ENCODE results near the gene WFDC1. TPM values are rescaled to one million over a fixed set of nuclear protein-coding genes. Genes with fewer than 3 reads are reported as not detected.

The WFDC1 gene
- total RNA-seq, 2 donors from 2014 or later, result not detected

DNA sequence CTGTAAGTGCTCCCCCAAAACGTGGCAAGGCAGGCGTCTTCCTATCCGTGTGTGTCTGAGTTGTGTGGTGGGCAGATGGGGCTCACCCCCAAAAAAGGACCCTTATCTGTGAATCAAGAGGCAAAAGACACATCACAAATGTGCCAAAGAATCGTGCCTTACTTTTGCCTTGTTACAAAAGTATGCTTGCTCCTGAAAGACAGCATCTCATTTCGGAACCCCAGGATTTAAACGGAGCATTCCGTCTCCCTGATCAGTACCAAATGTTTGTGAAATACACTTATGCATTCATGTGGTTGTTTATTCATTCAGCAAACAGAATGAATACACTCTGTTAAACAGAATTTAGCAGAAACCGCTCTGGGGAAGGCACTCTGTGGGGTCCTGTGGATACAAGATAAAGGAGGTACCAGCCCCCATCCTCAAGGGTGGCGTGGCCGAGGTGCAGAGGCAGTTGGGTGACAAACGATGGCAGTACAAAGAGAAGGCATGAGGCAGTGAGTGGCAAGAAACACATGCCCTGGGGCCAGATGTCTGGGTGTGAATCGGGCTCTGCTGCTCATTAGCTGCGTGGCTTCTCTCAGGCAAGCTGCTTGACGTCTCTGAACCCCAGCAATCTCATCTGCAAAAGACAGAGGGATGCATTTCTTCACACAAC is 654 bp downstream of the WFDC1 start:
- H3K9me3 ChIP-seq (ENCODE audit: control insufficient read depth, low read length, poor library complexity, severe bottlenecking), result no peaks in the 10 kb centered on the region
- Mint-ChIP-seq H3K27ac (no peak overlapping the region), H3K36me3 (ENCODE audit: low read depth) (no peaks in the 10 kb centered on the region), H3K27me3 (peaks cover 81% of the 10 kb centered on the region), H3K4me1 (peaks cover 15% of the 10 kb centered on the region), H3K4me3 (no peak overlapping the region)
- ATAC-seq (no peak), DNase-seq (no peak)

DNA sequence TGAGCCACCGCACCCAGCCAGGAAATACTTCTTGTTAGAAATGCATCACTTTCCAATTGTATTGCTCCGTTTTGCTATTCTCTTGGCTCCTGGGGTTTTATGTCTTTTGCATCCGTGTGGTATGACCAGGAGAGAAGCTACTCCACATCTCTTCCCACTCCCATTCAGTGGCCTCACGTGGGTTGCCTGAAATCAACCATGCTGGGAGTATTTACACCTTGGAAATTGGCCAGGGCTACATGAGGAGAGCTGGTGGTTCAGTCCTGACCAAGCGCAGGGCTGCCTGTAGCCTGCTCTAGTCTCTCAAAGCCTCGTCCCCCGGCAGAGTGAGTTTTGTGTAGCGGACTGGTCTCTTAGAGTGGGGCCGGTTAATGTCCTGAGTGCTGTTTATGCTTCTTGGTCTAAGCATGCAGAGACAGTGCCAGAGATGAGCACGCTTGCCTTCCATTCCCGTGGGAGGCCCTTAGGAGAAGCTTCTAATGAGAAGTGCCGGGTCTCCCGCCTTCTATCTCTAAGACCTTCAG is 3.8 kb downstream of the WFDC1 start:
- Mint-ChIP-seq H3K27ac (no peak overlapping the region), H3K27me3 (peaks cover 76% of the 10 kb centered on the region), H3K36me3 (ENCODE audit: low read depth) (no peaks in the 10 kb centered on the region), H3K4me3 (no peak overlapping the region), H3K4me1 (peaks cover 11% of the 10 kb centered on the region)
- no peak for DNase-seq
- ATAC-seq, result no peak
- H3K9me3 ChIP-seq (ENCODE audit: control insufficient read depth, low read length, poor library complexity, severe bottlenecking), result no peaks in the 10 kb centered on the region

DNA sequence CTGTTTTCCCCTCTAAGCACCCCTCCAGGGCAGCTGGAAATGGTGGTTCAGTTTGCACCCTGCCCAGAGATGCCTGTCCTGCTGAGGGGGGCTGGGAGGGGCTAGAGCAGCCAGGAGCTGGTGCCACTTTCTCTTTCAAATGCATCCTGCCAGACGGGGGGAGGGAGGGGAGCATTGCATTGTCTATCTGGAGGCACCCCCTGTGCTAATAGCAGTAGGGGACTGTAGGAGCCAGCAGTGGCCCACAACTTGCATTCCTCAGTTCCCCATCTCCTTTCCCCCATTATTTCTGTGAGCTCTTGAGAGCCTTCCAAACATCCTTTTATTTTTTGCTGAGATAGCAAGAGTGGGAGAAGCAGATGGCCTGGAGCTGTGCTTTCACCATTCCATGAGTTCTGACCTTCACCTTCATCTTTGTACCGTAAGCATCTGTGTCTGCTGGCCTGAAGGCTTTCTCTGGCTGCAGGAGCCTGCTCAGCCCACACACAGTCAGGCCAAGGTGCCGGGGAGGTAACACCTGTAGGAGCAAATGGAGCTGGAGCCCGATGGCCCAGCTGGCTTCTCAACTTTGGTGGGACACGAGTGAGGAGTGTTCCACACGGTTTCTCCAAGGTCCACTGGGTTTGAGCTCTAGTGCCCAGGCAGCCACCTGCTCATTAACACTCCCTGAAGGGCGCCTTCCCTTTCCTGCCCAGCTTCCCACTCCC is 5.2 kb downstream of the WFDC1 start:
- H3K4me1 Mint-ChIP-seq, result peaks cover 5% of the 10 kb centered on the region

DNA sequence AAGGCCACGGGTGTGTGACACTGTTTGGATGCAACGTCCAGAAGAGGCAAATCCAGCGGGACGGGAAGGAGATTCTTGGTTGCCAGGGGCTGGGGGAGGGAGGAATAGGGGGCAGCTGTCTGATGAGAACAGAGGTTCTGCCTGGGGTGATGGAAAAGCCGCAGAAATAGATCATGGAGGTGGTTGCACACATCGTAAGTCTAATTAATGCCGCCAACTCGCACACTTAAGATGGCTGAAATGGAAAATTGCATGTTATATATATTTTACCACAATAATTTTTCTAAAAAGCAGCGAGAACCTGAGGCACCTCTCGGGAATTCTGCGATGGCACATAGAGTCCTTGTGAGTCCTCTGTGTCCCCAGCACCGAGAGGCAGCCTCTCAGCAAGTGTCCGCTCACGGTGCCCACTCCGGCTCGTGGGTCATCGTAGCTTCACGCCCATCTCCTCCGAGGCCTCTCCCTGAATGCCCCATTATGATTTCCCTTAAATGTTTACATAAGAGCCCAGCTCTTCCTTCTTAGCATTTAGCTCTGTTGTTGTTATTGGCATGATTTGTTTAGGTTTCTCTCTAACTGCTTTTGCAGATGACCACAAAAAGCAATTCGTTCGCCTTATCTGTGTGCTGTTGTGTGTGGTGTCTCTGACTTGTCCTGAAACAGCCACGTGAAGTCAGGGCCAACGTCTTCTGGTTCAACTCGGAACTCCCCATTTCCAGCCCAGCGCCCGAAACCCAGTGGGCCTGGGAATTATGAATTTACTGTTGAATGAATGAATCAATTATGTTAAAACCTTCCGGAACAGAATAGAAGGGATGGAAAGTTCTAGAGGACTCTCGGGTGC is 7.7 kb downstream of the WFDC1 start:
- ATAC-seq (no peak), DNase-seq (no peak)
- Mint-ChIP-seq H3K4me3 (no peak overlapping the region), H3K27me3 (peaks cover 66% of the 10 kb centered on the region), H3K36me3 (ENCODE audit: low read depth) (no peaks in the 10 kb centered on the region), H3K4me1 (no peaks in the 10 kb centered on the region), H3K27ac (no peak overlapping the region)
- H3K9me3 ChIP-seq (ENCODE audit: control insufficient read depth, low read length, poor library complexity, severe bottlenecking), result no peaks in the 10 kb centered on the region

More for the DNA sequence above, 5.2 kb downstream of the WFDC1 start:
- H3K27me3 Mint-ChIP-seq, result peaks cover 74% of the 10 kb centered on the region
- H3K27ac Mint-ChIP-seq, result no peak overlapping the region
- H3K36me3 Mint-ChIP-seq (ENCODE audit: low read depth), result no peaks in the 10 kb centered on the region
- no peak overlapping the region for H3K4me3 Mint-ChIP-seq
- H3K9me3 ChIP-seq (ENCODE audit: control insufficient read depth, low read length, poor library complexity, severe bottlenecking), result no peaks in the 10 kb centered on the region
- ATAC-seq (no peak), DNase-seq (no peak)

DNA sequence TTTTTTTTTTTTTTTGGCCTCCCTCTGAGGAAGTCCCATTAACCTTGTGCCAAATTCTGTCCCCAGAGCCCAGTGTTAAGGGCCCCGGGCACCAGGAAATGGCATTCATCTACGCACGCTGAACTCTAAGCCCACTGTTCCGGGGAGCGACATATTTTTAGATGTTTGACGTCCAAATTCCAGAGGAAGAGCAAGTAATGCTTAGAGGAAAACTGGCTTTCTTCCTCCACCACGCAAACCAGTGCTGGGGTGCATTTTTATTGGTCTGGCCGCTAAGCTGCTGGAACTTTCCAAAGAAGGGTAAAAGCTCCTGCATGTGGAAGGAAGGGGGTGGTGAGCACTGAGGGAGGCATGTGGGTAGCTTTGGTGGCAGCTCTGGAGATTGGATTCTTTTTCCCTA is 8.3 kb downstream of the WFDC1 start:
- H3K9me3 ChIP-seq (ENCODE audit: control insufficient read depth, low read length, poor library complexity, severe bottlenecking), result no peaks in the 10 kb centered on the region
- Mint-ChIP-seq H3K4me1 (no peaks in the 10 kb centered on the region), H3K36me3 (ENCODE audit: low read depth) (no peaks in the 10 kb centered on the region), H3K27me3 (peaks cover 70% of the 10 kb centered on the region), H3K27ac (no peak overlapping the region), H3K4me3 (no peak overlapping the region)
- ATAC-seq, result no peak
- no peak for DNase-seq

DNA sequence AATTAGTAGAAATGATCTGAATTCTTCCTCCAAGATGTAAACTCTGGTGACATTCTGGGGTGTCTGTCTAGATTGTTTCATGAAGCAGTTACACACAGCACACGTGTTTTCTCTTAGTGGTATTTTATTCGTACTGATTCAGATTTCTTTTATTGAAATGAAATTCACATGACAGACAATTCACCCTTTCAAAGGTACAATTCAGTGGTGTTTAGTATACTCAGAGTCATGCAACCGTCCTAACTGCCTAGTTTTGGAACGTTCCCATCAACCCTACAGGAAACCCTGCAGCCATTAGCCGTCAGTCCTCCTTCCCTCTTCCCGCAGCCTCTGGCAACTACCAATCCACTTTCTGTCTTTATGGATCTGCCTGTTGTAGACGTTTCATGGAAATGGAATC is 8.8 kb downstream of the WFDC1 start:
- Mint-ChIP-seq H3K36me3 (ENCODE audit: low read depth) (no peaks in the 10 kb centered on the region), H3K4me3 (no peak overlapping the region), H3K27ac (no peak overlapping the region), H3K27me3 (peaks cover 69% of the 10 kb centered on the region), H3K4me1 (no peaks in the 10 kb centered on the region)
- H3K9me3 ChIP-seq (ENCODE audit: control insufficient read depth, low read length, poor library complexity, severe bottlenecking), result no peaks in the 10 kb centered on the region
- no peak for DNase-seq
- ATAC-seq, result no peak

DNA sequence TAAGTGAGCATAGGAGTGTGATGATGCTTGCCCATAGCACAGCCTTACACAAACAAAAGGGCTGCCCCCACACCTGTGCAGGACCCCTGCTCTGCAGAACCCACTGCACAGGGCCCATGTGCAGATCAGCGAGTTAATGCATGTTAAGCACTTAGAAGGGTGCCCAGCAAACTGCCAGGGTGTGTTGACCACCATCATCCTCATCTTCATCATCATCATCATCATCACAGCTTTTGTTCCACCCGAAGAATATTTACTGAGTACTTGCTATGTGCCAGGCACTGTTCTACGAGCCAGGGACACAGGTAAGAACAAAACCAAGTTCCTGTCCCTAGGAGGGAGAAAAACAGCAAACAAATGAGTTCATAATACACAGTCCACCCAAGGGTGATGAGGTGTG is 11.9 kb downstream of the WFDC1 start:
- DNase-seq (no peak), ATAC-seq (no peak)
- H3K9me3 ChIP-seq (ENCODE audit: control insufficient read depth, low read length, poor library complexity, severe bottlenecking), result no peaks in the 10 kb centered on the region
- Mint-ChIP-seq H3K27me3 (peaks cover 65% of the 10 kb centered on the region), H3K27ac (no peak overlapping the region), H3K4me3 (no peak overlapping the region), H3K36me3 (ENCODE audit: low read depth) (no peaks in the 10 kb centered on the region), H3K4me1 (no peaks in the 10 kb centered on the region)

DNA sequence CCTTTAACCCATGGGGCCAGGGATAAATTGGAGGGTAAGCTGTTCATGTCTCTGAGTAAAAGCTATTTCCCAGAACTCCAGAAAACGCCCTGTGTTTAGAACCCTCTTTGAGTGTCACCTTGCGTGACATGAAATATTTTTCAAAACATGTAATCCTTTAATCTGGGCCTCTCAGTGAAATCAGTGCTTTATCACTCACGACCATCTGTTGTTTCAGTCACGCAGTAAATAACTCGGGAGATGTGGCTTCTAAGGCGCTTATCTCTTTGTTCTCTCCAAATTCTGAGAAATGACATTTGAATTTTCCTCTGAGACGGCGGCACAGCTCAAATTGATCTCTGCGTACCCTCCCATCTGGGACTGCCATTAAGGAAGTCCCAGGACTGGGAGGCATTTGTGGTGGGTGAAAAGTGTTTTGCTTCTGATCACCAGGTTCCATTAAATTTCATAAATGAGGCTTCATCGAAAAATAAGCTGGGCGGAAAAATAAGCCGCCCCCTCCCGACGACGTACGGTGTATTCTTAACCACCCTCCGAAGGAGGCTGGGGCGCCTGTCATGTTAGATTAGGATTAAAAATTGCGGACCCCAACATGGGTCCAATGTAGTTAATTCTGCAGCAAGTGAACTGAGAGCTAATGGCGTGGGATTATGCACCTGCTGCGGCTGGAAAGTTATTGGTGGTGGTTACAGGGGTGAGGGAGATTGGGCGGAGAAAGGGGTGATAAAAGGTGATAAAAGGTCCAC is 12.7 kb downstream of the WFDC1 start:
- Mint-ChIP-seq H3K4me1 (no peaks in the 10 kb centered on the region), H3K36me3 (ENCODE audit: low read depth) (peaks cover 2% of the 10 kb centered on the region), H3K4me3 (no peak overlapping the region), H3K27ac (no peak overlapping the region), H3K27me3 (peaks cover 67% of the 10 kb centered on the region)
- DNase-seq (no peak), ATAC-seq (no peak)
- H3K9me3 ChIP-seq (ENCODE audit: control insufficient read depth, low read length, poor library complexity, severe bottlenecking), result no peaks in the 10 kb centered on the region

DNA sequence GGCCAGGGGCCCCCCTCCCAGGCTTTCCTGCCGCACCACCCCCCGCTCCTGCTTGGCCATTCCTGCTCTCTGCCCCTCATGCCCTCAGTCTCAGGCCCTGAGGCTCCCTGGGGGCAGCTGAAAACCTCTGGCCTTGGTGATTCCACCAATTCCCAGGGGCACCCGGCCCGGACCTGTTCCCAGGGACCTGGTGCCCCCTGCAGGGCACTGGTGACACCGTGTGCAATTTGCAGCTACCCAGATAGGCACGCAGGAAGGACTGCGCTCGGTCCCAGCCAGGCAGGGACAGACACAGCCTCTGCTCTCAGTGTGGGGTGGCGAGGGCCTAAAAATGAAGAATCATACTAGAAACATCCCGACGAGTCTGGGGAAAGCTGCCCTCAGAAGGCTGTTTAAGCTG is 13.4 kb downstream of the WFDC1 start:
- Mint-ChIP-seq H3K27ac (no peak overlapping the region), H3K27me3 (peaks cover 63% of the 10 kb centered on the region), H3K36me3 (ENCODE audit: low read depth) (peaks cover 2% of the 10 kb centered on the region), H3K4me3 (no peak overlapping the region), H3K4me1 (no peaks in the 10 kb centered on the region)
- DNase-seq, result no peak
- H3K9me3 ChIP-seq (ENCODE audit: control insufficient read depth, low read length, poor library complexity, severe bottlenecking), result no peaks in the 10 kb centered on the region
- no peak for ATAC-seq

DNA sequence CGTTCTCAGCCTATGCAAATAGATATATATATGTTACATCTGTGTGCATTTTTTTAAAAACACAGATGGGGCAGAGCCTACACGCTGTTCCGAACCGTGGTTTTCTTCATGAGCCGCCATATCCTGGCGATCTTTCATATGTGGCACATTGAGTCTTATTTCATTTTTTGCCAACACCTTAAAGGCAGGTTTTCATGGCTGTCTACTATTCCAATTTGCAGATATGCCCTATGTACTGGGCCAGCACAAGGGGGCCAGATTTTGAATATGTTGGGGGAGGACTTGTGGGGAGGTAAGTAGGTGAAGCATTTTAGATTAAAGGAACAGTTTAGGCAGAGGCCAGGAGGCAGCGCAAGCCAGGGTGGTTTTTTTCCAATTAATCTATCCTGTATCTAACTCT is 16.0 kb downstream of the WFDC1 start:
- DNase-seq (no peak), ATAC-seq (no peak)
- Mint-ChIP-seq H3K36me3 (ENCODE audit: low read depth) (peaks cover 2% of the 10 kb centered on the region), H3K27me3 (peaks cover 69% of the 10 kb centered on the region), H3K4me3 (no peak overlapping the region), H3K27ac (no peak overlapping the region), H3K4me1 (no peaks in the 10 kb centered on the region)
- H3K9me3 ChIP-seq (ENCODE audit: control insufficient read depth, low read length, poor library complexity, severe bottlenecking), result no peaks in the 10 kb centered on the region

DNA sequence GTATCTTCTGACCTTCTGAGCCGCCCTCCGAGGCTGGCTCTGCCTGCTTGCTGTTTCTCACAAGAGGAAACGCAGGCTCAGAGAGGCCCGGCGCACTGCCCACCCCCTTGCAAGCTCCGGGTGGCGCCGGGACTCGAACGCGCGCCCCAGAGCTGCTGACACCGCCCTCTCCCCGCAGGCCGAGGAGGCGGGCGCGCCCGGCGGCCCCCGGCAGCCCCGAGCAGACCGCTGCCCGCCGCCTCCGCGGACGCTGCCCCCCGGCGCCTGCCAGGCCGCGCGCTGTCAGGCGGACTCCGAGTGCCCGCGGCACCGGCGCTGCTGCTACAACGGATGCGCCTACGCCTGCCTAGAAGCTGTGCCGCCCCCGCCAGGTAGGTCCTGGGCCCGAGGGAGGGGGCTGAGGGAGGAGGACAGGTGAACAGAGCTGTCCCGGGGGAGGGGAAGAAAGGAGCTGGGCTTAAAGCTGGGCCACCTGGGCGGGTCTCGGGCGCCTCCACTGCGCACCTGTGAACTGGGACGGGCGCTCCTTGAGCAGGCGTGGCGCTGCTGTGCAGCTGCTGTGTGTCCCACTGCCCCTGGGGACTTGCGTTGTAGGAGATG is 18.2 kb downstream of the WFDC1 start:
- H3K27ac Mint-ChIP-seq, result no peak overlapping the region
- no peaks in the 10 kb centered on the region for H3K9me3 ChIP-seq (ENCODE audit: control insufficient read depth, low read length, poor library complexity, severe bottlenecking)
- H3K27me3 Mint-ChIP-seq, result peaks cover 58% of the 10 kb centered on the region
- peaks cover 3% of the 10 kb centered on the region for H3K36me3 Mint-ChIP-seq (ENCODE audit: low read depth)
- H3K4me1 Mint-ChIP-seq, result no peaks in the 10 kb centered on the region
- DNase-seq (no peak), ATAC-seq (no peak)
- no peak overlapping the region for H3K4me3 Mint-ChIP-seq

DNA sequence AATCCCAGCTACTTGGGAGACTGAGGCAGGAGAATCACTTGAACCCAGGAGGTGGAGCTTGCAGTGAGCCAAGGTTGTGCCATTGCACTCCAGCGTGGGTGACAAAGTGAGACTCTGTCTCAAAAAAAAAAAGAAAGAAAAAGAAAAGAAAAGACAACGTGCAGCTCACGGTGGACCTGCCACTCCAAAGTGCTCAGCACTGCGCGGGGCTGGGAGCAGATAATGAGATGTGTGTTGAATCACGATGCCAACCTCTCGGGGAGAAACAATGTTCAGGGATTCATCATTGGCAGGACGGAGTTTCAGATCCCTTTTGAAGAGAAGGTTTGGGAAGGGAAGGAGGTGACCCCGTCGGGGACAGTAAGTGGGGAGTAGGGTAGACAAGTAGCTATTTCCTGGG is 19.2 kb downstream of the WFDC1 start:
- Mint-ChIP-seq H3K4me3 (no peak overlapping the region), H3K27ac (no peak overlapping the region), H3K36me3 (ENCODE audit: low read depth) (peaks cover 3% of the 10 kb centered on the region), H3K27me3 (peaks cover 52% of the 10 kb centered on the region), H3K4me1 (no peaks in the 10 kb centered on the region)
- H3K9me3 ChIP-seq (ENCODE audit: control insufficient read depth, low read length, poor library complexity, severe bottlenecking), result no peaks in the 10 kb centered on the region
- ATAC-seq (no peak), DNase-seq (no peak)
